ENCODE data around the gene FUT7. TPM values are rescaled to one million over a fixed set of nuclear protein-coding genes. Genes with fewer than 3 reads are reported as not detected.

The FUT7 gene
- polyA plus RNA-seq, 3 donors = 6.1 to 13.4 (median 10.5) TPM

- H3K9me3 Mint-ChIP-seq = peaks cover 0 to 6% (median 0%) of the 10 kb centered on the region in 7 donors
- H3K36me3 Mint-ChIP-seq = peaks cover 6 to 30% of the 10 kb centered on the region in 2 donors
- H3K27me3 ChIP-seq (ENCODE audit: control insufficient read depth in 2 of 2, insufficient read depth in 2 of 2, low read length in 2 of 2) = no peaks in the 10 kb centered on the region
- no peaks in the 10 kb centered on the region for H4K20me1 ChIP-seq (ENCODE audit: insufficient read depth, low read length)
- H3K79me2 ChIP-seq (ENCODE audit: insufficient read depth, low read length) = no peaks in the 10 kb centered on the region
- no peak overlapping the region for H3K27ac ChIP-seq (ENCODE audit: low read depth in 1 of 2, low read length in 2 of 2)
- H3K4me1 ChIP-seq (ENCODE audit: control insufficient read depth in 1 of 2, insufficient read depth in 2 of 2, low read length in 2 of 2) = no peaks in the 10 kb centered on the region
- TF ChIP-seq CTCF (IDR thresholded peaks at IDR 0.05) = no peak
- WGBS (ENCODE audit: insufficient coverage) = 98% methylated on average over 11 of the region's 16 CpGs
- no peak overlapping the region for H3K9ac ChIP-seq (ENCODE audit: insufficient read depth, low read length, poor library complexity, severe bottlenecking)
- H3K27me3 Mint-ChIP-seq (ENCODE audit: low read depth in 3 of 3) = peaks cover 0 to 2% (median 2%) of the 10 kb centered on the region in 3 donors
- intact Hi-C loops (cut with micrococcal nuclease) = no loop called here
- H3K27ac Mint-ChIP-seq = no peak overlapping the region
- DNase-seq = no peak
- no peaks in the 10 kb centered on the region for H3K4me1 Mint-ChIP-seq
- no peak overlapping the region for H3K4me2 ChIP-seq (replicated peaks; ENCODE audit: extremely low read depth, low read length, poor library complexity, severe bottlenecking)
- H3K4me3 Mint-ChIP-seq = no peak overlapping the region
- peaks cover 0 to 3% of the 10 kb centered on the region in 2 donors for H3K36me3 ChIP-seq (replicated peaks in 1 of 2; ENCODE audit: control insufficient read depth in 1 of 2, insufficient read depth in 2 of 2, low read length in 2 of 2)
- H3K9me3 ChIP-seq (replicated peaks in 1 of 2; ENCODE audit: control insufficient read depth in 1 of 2, insufficient read depth in 1 of 2, low read length in 2 of 2) = no peaks in the 10 kb centered on the region
- H3K4me3 ChIP-seq (replicated peaks in 1 of 3; ENCODE audit: low read depth in 2 of 3, low read length in 3 of 3) = no peak overlapping the region
- no peak overlapping the region for H2AFZ ChIP-seq (ENCODE audit: insufficient read depth, low read depth, low read length, poor library complexity, severe bottlenecking)
Measured at GRCh38 chr9:137016436-137016835, 15.5 kb downstream of the FUT7 start.

GRCh38 chr9:137015976-137016375 is 15.9 kb downstream of the FUT7 start:
- no peaks in the 10 kb centered on the region for H3K79me2 ChIP-seq (ENCODE audit: insufficient read depth, low read length)
- 97% methylated on average over 21 of the region's 21 CpGs for WGBS (ENCODE audit: insufficient coverage)
- no peaks in the 10 kb centered on the region for H3K4me1 ChIP-seq (ENCODE audit: control insufficient read depth in 1 of 2, insufficient read depth in 2 of 2, low read length in 2 of 2)
- no peak overlapping the region for H3K27ac ChIP-seq (ENCODE audit: low read depth in 1 of 2, low read length in 2 of 2)
- intact Hi-C loops (cut with micrococcal nuclease) = no loop called here
- no peak overlapping the region for H3K9ac ChIP-seq (ENCODE audit: insufficient read depth, low read length, poor library complexity, severe bottlenecking)
- Mint-ChIP-seq H3K27ac (no peak overlapping the region), H3K4me3 (no peak overlapping the region), H3K9me3 (peaks cover 0 to 6% (median 0%) of the 10 kb centered on the region in 7 donors), H3K36me3 (peaks cover 9 to 32% of the 10 kb centered on the region in 2 donors), H3K27me3 (ENCODE audit: low read depth in 3 of 3) (peaks cover 0 to 2% (median 2%) of the 10 kb centered on the region in 3 donors), H3K4me1 (no peaks in the 10 kb centered on the region)
- H3K4me3 ChIP-seq (replicated peaks in 1 of 3; ENCODE audit: low read depth in 2 of 3, low read length in 3 of 3) = no peak overlapping the region
- no peaks in the 10 kb centered on the region for H3K27me3 ChIP-seq (ENCODE audit: control insufficient read depth in 2 of 2, insufficient read depth in 2 of 2, low read length in 2 of 2)
- no peaks in the 10 kb centered on the region for H4K20me1 ChIP-seq (ENCODE audit: insufficient read depth, low read length)
- no peak overlapping the region for H3K4me2 ChIP-seq (replicated peaks; ENCODE audit: extremely low read depth, low read length, poor library complexity, severe bottlenecking)
- H3K9me3 ChIP-seq (replicated peaks in 1 of 2; ENCODE audit: control insufficient read depth in 1 of 2, insufficient read depth in 1 of 2, low read length in 2 of 2) = no peaks in the 10 kb centered on the region
- DNase-seq = no peak
- TF ChIP-seq CTCF (IDR thresholded peaks at IDR 0.05) = no peak
- peaks cover 0 to 3% of the 10 kb centered on the region in 2 donors for H3K36me3 ChIP-seq (replicated peaks in 1 of 2; ENCODE audit: control insufficient read depth in 1 of 2, insufficient read depth in 2 of 2, low read length in 2 of 2)
- H2AFZ ChIP-seq (ENCODE audit: insufficient read depth, low read depth, low read length, poor library complexity, severe bottlenecking) = no peak overlapping the region

Measured in CD14-positive monocyte (primary cell).